ENCODE measurements around the gene SLC5A12. TPM values are rescaled to one million over a fixed set of nuclear protein-coding genes. Genes with fewer than 3 reads are reported as not detected.

SLC5A12 gene
- total RNA-seq, 3 donors from 2014 or later, result 0.13 to 0.58 (median 0.22) TPM

DNA sequence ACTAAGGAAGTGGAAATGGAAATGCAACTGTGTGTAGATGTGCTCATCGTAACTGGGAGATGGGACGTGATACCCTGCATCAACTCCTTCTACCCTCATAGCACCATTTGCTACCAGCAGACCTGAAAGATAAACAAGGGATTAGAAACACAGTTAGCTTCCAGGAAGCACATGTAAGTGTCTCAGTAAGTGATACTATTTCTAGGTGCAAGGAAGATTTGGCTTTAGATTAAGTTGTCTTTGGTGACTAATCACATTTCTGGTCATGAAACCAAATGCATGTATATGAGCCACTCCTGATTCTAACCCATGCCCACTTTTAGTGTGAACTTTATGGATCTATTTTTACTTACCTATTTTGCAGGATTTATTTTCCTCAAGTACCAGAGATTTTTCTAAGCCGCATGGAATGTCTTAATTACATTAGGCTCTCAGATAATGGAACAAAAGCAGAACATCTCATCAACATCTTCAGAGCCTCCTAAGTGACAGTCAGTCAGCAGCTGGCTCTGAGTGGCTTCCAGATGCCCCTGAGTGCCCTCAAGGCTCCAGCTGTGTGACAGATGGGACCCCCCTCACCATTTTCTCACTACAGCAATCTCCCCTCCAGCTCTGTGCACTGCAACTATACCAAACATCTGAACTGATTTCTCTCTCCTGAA is 21.2 kb downstream of the SLC5A12 start:
- TF ChIP-seq, protein P1, sequence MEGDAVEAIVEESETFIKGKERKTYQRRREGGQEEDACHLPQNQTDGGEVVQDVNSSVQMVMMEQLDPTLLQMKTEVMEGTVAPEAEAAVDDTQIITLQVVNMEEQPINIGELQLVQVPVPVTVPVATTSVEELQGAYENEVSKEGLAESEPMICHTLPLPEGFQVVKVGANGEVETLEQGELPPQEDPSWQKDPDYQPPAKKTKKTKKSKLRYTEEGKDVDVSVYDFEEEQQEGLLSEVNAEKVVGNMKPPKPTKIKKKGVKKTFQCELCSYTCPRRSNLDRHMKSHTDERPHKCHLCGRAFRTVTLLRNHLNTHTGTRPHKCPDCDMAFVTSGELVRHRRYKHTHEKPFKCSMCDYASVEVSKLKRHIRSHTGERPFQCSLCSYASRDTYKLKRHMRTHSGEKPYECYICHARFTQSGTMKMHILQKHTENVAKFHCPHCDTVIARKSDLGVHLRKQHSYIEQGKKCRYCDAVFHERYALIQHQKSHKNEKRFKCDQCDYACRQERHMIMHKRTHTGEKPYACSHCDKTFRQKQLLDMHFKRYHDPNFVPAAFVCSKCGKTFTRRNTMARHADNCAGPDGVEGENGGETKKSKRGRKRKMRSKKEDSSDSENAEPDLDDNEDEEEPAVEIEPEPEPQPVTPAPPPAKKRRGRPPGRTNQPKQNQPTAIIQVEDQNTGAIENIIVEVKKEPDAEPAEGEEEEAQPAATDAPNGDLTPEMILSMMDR (IDR thresholded peaks at IDR 0.05), result no peak
- no peak overlapping the region for H3K4me3 ChIP-seq
- peaks cover 35% of the 10 kb centered on the region for H3K4me1 ChIP-seq (ENCODE audit: low read depth)
- no peaks in the 10 kb centered on the region for H3K9me3 ChIP-seq
- no peak for ATAC-seq
- intact Hi-C loops (cut with DNase I, micrococcal nuclease), result no loop called here
- no peak for DNase-seq
- H3K36me3 ChIP-seq (ENCODE audit: low read depth), result no peaks in the 10 kb centered on the region

DNA sequence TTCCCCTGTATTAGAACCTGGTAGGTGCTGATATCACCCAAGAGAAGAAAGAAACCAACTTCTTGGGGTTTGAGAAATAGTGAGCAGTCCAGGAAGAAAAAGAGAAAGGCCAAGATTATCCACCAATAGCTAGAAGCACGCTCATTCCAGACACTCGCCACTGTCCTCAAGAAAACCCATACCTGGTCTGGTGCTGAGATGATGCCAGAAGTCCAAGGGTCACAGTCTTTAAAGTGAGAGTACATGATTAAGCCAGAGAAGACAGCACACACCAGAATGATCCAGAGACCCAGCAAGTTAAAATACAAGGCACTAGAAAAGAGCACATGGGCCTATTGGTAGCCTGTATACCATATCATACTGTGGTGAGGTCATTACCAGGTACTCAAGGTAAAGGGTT is 23.6 kb downstream of the SLC5A12 start:
- intact Hi-C loops (cut with DNase I, micrococcal nuclease), result no loop called here
- no peaks in the 10 kb centered on the region for H3K36me3 ChIP-seq (ENCODE audit: low read depth)
- peak in 1 of 3 donors; percentile 84 for DNase-seq
- TF ChIP-seq, protein P1 (IDR thresholded peaks at IDR 0.05), result no peak
- H3K4me1 ChIP-seq (ENCODE audit: low read depth), result peaks cover 18% of the 10 kb centered on the region
- no peak overlapping the region for H3K4me3 ChIP-seq
- no peaks in the 10 kb centered on the region for H3K9me3 ChIP-seq
- ATAC-seq, result peak; percentile 84

DNA sequence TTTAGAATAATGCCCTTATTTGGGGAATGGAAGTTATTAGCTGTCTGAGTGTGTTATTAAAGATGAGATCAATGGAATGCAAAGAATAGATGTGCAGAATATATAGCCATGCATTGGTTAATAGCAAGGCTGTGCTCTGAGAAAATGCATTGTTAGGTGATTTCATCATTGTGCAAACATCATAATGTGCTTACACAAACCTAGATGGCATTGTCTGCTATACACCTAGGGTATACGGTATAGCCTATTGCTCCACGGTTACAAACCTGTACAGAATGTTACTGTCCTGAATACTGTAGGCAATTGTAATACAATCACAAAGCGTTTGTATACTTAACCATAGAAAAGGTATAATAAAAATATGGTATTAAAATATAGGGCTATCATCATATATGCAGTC is 25.5 kb downstream of the SLC5A12 start:
- H3K4me1 ChIP-seq (ENCODE audit: low read depth), result peaks cover 7% of the 10 kb centered on the region
- H3K36me3 ChIP-seq (ENCODE audit: low read depth), result no peaks in the 10 kb centered on the region
- intact Hi-C loops (cut with DNase I, micrococcal nuclease), result no loop called here
- ATAC-seq (peak; percentile 92), DNase-seq (no peak)
- no peak overlapping the region for H3K4me3 ChIP-seq
- H3K9me3 ChIP-seq, result no peaks in the 10 kb centered on the region
- TF ChIP-seq, protein P1 (IDR thresholded peaks at IDR 0.05), result no peak

DNA sequence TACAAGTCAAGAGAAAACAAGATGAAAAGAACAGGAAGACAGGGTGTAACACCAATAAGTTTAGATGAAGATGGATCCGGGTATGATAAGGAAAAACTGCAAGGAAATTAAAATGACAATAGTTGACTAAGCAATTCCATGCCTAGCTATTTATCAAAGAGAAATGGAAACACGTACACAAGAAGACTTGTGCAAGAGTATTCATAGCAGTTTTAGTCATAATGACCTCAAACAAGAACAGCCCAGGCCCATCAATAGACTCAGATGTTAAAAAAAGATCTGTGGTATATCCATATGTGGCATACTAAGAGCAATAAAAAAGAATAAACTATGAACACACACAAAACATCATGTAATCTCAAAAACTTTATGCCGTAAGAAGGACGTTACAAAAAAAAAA is 33.2 kb downstream of the SLC5A12 start:
- intact Hi-C loops (cut with DNase I, micrococcal nuclease), result no loop called here

DNA sequence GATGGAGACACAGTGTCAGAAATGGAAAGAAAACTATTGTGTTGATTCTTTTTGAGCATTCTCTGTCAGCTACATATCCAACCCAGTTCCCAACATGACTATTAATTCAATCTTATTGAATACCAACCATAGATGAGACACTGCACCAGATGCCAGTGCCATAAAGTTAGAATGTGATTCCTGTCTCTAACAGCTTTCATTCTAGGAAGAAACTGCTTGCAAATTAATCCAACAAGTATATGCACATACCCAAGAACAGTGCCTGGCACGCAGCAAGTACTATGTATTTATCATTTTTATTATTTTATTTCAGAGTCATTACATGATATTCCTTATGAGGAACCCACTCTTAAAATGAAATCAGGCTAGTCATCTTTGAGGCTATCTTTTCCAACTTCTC is 34.5 kb downstream of the SLC5A12 start:
- H3K4me3 ChIP-seq, result no peak overlapping the region
- DNase-seq (no peak), ATAC-seq (no peak)
- H3K36me3 ChIP-seq (ENCODE audit: low read depth), result no peaks in the 10 kb centered on the region
- intact Hi-C loops (cut with DNase I, micrococcal nuclease), result no loop called here
- no peaks in the 10 kb centered on the region for H3K4me1 ChIP-seq (ENCODE audit: low read depth)
- TF ChIP-seq, protein P1 (IDR thresholded peaks at IDR 0.05), result no peak
- H3K9me3 ChIP-seq, result no peaks in the 10 kb centered on the region

More for the DNA sequence above, 33.2 kb downstream of the SLC5A12 start:
- Histone ChIP-seq H3K4me3 (no peak overlapping the region), H3K9me3 (no peaks in the 10 kb centered on the region), H3K4me1 (ENCODE audit: low read depth) (no peaks in the 10 kb centered on the region), H3K36me3 (ENCODE audit: low read depth) (no peaks in the 10 kb centered on the region)
- no peak for ATAC-seq
- DNase-seq, result no peak
- TF ChIP-seq, protein P1 (IDR thresholded peaks at IDR 0.05), result no peak

All from mucosa of descending colon (tissue), 3 donors.